Measurements from ENCODE around the gene HYAL2. TPM values are rescaled to one million over a fixed set of nuclear protein-coding genes. Genes with fewer than 3 reads are reported as not detected.

Gene HYAL2
- total RNA-seq (2022; extraction: Qiagen RNA extraction) = 25.0 to 32.7 TPM (median 30.7 TPM) in 5 replicates

GRCh38 chr3:50322386-50323091 is at the start of gene HYAL2:
TSS of gene HYAL2 (minus strand) at chr3:50322745. CDS start at chr3:50320489, 2,256 bp downstream.

GRCh38 chr3:50358911-50359759 is 36.6 kb upstream of the HYAL2 start, which contains the start of gene TMEM115:
TSS of gene TMEM115 (minus strand) at chr3:50359521. CDS start at chr3:50359063, 458 bp downstream.

GRCh38 chr3:50350527-50351322 is 28.2 kb upstream of the HYAL2 start, which contains the start of the genes CYB561D2 and NPRL2:
TSS of gene CYB561D2 (plus strand) at chr3:50350862. CDS start at chr3:50351434, 572 bp downstream.
TSS of gene NPRL2 (minus strand) at chr3:50350775. CDS start at chr3:50350652, 123 bp downstream.

GRCh38 chr3:50345586-50346234 is 23.2 kb upstream of the HYAL2 start, which contains the start of gene ZMYND10:
TSS of gene ZMYND10 (minus strand) at chr3:50345732. CDS start at chr3:50345579, 153 bp downstream.

GRCh38 chr3:50340448-50341329 is 18.1 kb upstream of the HYAL2 start, which contains the start of gene RASSF1:
TSS of gene RASSF1 (minus strand) at chr3:50340836. CDS start at chr3:50340805, 31 bp downstream.

GRCh38 chr3:50327943-50328691 is 5.6 kb upstream of the HYAL2 start, which contains the start of gene TUSC2:
TSS of gene TUSC2 (minus strand) at chr3:50328223. CDS start at chr3:50328099, 124 bp downstream.

GRCh38 chr3:50303013-50303815 is 19.3 kb downstream of the HYAL2 start, which contains the start of gene HYAL1:
TSS of gene HYAL1 (minus strand) at chr3:50303574. CDS start at chr3:50302956, 618 bp downstream.

GRCh38 chr3:50298836-50299637 is 23.5 kb downstream of the HYAL2 start, which contains the start of the genes HYAL3 and NAA80:
TSS of gene HYAL3 (minus strand) at chr3:50299405. CDS start at chr3:50295602, 3,803 bp downstream.
TSS of gene NAA80 (minus strand) at chr3:50299405. CDS start at chr3:50297463, 1,942 bp downstream.

GRCh38 chr3:50292159-50293078 is 30.1 kb downstream of the HYAL2 start, which contains the start of gene IFRD2:
TSS of gene IFRD2 (minus strand) at chr3:50292429. CDS start at chr3:50292274, 155 bp downstream.

GRCh38 chr3:50278880-50279224 is 43.7 kb downstream of the HYAL2 start, which contains the start of gene LSMEM2:
TSS of gene LSMEM2 (plus strand) at chr3:50279087. CDS start at chr3:50279114, 27 bp downstream.

GRCh38 chr3:50268703-50269451 is 53.7 kb downstream of the HYAL2 start, which contains the start of gene SEMA3B:
TSS of gene SEMA3B (plus strand) at chr3:50269147. CDS start at chr3:50269241, 94 bp downstream.

